Fibroblast of villous mesenchyme (primary cell): Measurements from ENCODE around the gene UNC93B1. TPM values are rescaled to one million over a fixed set of nuclear protein-coding genes. Genes with fewer than 3 reads are reported as not detected.
A peak's percentile ranks its signal among the peaks of the same experiment; 100 is the strongest.
"Not testable (repeated sequence)": the region's sequence is repeated elsewhere in the genome, so short reads cannot be mapped to it uniquely, and the experiment has no call there.

ENCODE experiments used
- DNase-seq: peaks from one replicate; pipeline ENCODE4 v3.0.0-alpha.2; 2010; ENCODE audit warnings: low read depth
- H3K4me3 ChIP-seq: 2 replicates; pipeline ENCODE4 v1.5.1; 2011; ENCODE audit warnings: low read depth, mild to moderate bottlenecking, low read length
- CTCF ChIP-seq: IDR thresholded peaks from 2 replicates; pipeline ENCODE4 v1.5.1; 2012; ENCODE audit warnings: low read depth, mild to moderate bottlenecking, low read length; ENCODE audit not compliant: insufficient read depth
- total RNA-seq: library from RNA; depleted of rRNA; stranded (reverse); fragments of >200 nt; gene quantifications from 2 replicates; pipeline ENCODE4 v1.2.3, GENCODE V29; 2012

Gene UNC93B1
- total RNA-seq, 1 donor, result 14.7 TPM

- H3K4me3 ChIP-seq, DNase-seq: not testable (repeated sequence)
- peak; percentile 40 for TF ChIP-seq CTCF
Measured at GRCh38 chr11:67993821-67994220, 10.1 kb downstream of the UNC93B1 start.

GRCh38 chr11:67991347-67992121, 12.4 kb downstream of the UNC93B1 start:
- H3K4me3 ChIP-seq, DNase-seq: not testable (repeated sequence)

GRCh38 chr11:67990546-67991346, 13.2 kb downstream of the UNC93B1 start:
- not testable (repeated sequence) for DNase-seq, H3K4me3 ChIP-seq

- not testable (repeated sequence) for DNase-seq
Measured at GRCh38 chr11:67985302-67985701, 18.6 kb downstream of the UNC93B1 start.

GRCh38 chr11:67983951-67984350, 19.9 kb downstream of the UNC93B1 start:
- no peak overlapping the region for H3K4me3 ChIP-seq
- DNase-seq, result no peak
- TF ChIP-seq CTCF, result no peak

More at GRCh38 chr11:67985302-67985701, 18.6 kb downstream of the UNC93B1 start:
- H3K4me3 ChIP-seq, result not testable (repeated sequence)

GRCh38 chr11:67982255-67982857, 21.5 kb downstream of the UNC93B1 start:
- DNase-seq, H3K4me3 ChIP-seq: not testable (repeated sequence)

- DNase-seq, H3K4me3 ChIP-seq: not testable (repeated sequence)
Measured at GRCh38 chr11:67981226-67981625, 22.7 kb downstream of the UNC93B1 start.

GRCh38 chr11:67978766-67979418, 25.0 kb downstream of the UNC93B1 start:
- DNase-seq, H3K4me3 ChIP-seq: not testable (repeated sequence)

- not testable (repeated sequence) for DNase-seq, H3K4me3 ChIP-seq
Measured at GRCh38 chr11:67974746-67975145, 29.2 kb downstream of the UNC93B1 start.

- H3K4me3 ChIP-seq, DNase-seq: not testable (repeated sequence)
Measured at GRCh38 chr11:67965830-67966348, 38.0 kb downstream of the UNC93B1 start.

GRCh38 chr11:67964746-67965145, 39.2 kb downstream of the UNC93B1 start:
- not testable (repeated sequence) for DNase-seq, H3K4me3 ChIP-seq

- not testable (repeated sequence) for DNase-seq, H3K4me3 ChIP-seq
Measured at GRCh38 chr11:67963879-67964278, 40.0 kb downstream of the UNC93B1 start.

- DNase-seq, H3K4me3 ChIP-seq: not testable (repeated sequence)
Measured at GRCh38 chr11:67963217-67963616, 40.7 kb downstream of the UNC93B1 start.

GRCh38 chr11:67956236-67956635, 47.7 kb downstream of the UNC93B1 start:
- DNase-seq, H3K4me3 ChIP-seq: not testable (repeated sequence)
